Gastroesophageal sphincter (tissue), 3 donors: Measurements from ENCODE around the gene U2AF2.

Source experiments
- CTCF ChIP-seq, 4 experiments: fragments of 200-600 bp in 2 of 4; fragments of 450-650 bp in 2 of 4; sonication (generic) in 1 of 4; IDR thresholded peaks; one replicate each; pipeline ENCODE4 v1.5.1; 2017 to 2019; ENCODE audit warnings: antibody characterized with exemption in 4 of 4, mild to moderate bottlenecking in 2 of 4, moderate library complexity in 2 of 4
- EP300 ChIP-seq: sonication (generic); formaldehyde crosslinking; IDR thresholded peaks from one replicate; pipeline ENCODE4 v1.6.1; 2017; ENCODE audit warnings: antibody characterized with exemption, mild to moderate bottlenecking
- POLR2A ChIP-seq, 2 donors: fragments of 450-650 bp; IDR thresholded peaks; one replicate each; pipeline ENCODE4 v1.6.1; 2017; ENCODE audit warnings: antibody characterized with exemption in 2 of 2, mild to moderate bottlenecking in 2 of 2, moderate library complexity in 1 of 2

DNA sequence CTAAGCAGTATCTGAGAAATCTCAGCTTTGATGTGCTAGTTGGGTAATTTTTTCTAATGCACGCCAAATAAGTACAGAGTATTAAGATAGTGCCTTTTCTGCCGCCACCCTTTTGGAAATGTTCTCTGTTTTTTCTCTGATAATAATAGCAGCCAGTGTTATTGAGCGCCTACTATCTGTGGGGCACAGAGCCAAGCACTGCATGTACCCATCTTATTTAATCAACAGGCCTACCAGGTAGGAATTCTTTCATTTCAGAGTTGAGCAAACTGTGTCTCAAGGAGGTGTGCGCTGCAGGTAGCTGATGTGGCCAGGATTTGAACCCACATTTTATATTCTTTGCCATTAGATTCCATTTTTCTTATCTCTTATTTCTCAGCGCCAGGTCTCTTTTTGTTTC is 21.5 kb downstream of the U2AF2 start:
- TF ChIP-seq CTCF (IDR thresholded peaks at IDR 0.05) = no peak
- TF ChIP-seq POLR2A (IDR thresholded peaks at IDR 0.05) = no peak
- no peak for TF ChIP-seq EP300
